Measurements from ENCODE around the gene CMTR1. TPM values are rescaled to one million over a fixed set of nuclear protein-coding genes. Genes with fewer than 3 reads are reported as not detected.

The CMTR1 gene
- total RNA-seq, 1 experiment from 2014 or later: 28.7 TPM

DNA sequence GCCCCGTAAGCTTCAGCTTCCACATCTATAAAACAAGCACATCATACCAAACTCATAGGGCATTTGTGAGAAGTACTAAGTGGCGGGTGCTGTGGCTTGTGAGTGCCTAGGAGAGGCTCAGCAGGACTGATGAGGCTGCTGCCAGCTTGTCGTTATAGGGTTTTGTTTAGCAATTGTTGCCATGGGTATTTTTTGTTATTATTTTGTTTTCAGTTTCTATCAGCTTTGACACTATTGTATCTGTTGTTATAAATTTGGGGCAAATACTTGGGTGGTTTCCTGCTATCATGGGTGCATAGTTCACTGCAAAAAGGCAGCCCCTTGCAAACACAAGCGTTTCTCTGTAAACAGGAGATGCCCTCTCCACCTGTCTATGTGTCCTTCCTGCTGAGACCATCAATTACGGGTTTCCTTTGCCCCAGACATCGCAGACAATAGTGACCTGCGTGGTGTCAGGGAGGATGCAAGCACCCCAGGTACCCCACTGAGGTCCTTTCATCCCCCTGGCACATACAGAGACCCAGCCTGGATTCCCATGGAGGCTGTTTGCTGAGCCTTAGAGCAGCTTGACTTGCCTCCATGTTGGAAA, 69.8 kb downstream of the CMTR1 start:
- CTCF ChIA-PET: no interaction called here
- H3K79me2 ChIP-seq (ENCODE audit: insufficient read depth, low read length): peaks cover 8% of the 10 kb centered on the region; the same call in 1 of the 2 replicates
- no TSS peak for BruUV-seq (replicated peaks)
- no peaks in the 10 kb centered on the region for H3K9me3 ChIP-seq (ENCODE audit: control insufficient read depth in 1 of 2, insufficient read depth in 1 of 2, low read depth in 1 of 2, low read length in 2 of 2)
- RAD21 ChIA-PET (ENCODE audit: low non-redundant PET in 1 of 2, low total read pairs in 2 of 2, uncharacterized antibody in 2 of 2, unreplicated experiment in 2 of 2): no interaction called here
- no peaks in the 10 kb centered on the region for H3K9me2 ChIP-seq (ENCODE audit: insufficient read depth)
- no peak overlapping the region for H3K9ac ChIP-seq (ENCODE audit: low read length)
- H3K4me1 ChIP-seq (ENCODE audit: control insufficient read depth in 1 of 2, insufficient read depth in 2 of 2, low read length in 2 of 2): peaks cover 4 to 16% of the 10 kb centered on the region in 2 experiments; a peak in 3 of 4 replicates
- no peaks in the 10 kb centered on the region for H3K27me3 ChIP-seq (ENCODE audit: insufficient read depth, low read length)
- no peak overlapping the region for H3K4me3 ChIP-seq (replicated peaks in 1 of 2; ENCODE audit: low read depth in 1 of 2, low read length in 2 of 2)
- no peak for DNase-seq (ENCODE audit: low read depth, low spot score)
- H2AFZ ChIP-seq (ENCODE audit: low read depth, low read length, poor library complexity, severe bottlenecking): no peak overlapping the region
- H3K4me2 ChIP-seq (ENCODE audit: low read length): no peak overlapping the region
- no peak for TF ChIP-seq FOSL1 (IDR thresholded peaks at IDR 0.05; ENCODE audit: low read depth)
- intact Hi-C loops (cut with micrococcal nuclease): no loop called here
- H3K27ac ChIP-seq (ENCODE audit: low read depth, low read length): no peak overlapping the region
- POLR2A ChIA-PET: no interaction called here
- H3K36me3 ChIP-seq (ENCODE audit: control insufficient read depth in 1 of 2, insufficient read depth in 2 of 2, low read length in 2 of 2): no peaks in the 10 kb centered on the region
- no peak for ATAC-seq
- H4K20me1 ChIP-seq (ENCODE audit: insufficient read depth): no peaks in the 10 kb centered on the region

DNA sequence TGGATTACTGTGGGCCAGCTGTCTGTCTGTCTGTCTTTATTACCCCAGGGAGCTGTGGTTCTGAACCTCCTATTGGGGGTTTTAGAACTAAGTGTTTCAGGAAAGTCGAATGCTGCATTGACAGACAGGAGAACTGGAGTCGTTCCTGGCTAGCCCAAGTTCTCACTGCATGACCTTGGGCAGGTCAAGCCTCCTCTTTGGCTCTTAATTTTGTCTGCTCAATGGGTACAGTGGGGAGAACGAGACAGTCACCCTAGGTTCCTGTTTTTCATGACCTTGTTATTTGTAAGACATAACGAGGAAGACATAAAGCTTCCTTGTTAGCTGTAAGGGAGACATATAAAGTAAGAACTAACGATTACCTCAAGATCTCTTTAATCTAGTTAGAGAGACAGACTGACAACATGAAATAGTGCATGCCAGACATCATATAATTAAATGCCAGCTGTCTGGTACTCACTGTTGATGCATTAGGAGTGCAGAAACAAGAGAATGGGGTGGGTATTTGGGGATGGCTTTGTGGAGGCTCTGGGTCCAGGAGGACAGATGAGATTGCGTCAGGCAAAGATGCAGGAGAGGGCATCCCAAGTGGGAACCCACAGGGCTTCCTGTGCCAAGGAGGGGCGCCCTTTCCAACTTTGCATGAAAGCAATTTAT, 70.4 kb downstream of the CMTR1 start:
- DNase-seq (ENCODE audit: low read depth, low spot score) (no peak), ATAC-seq (no peak)
- RAD21 ChIA-PET (ENCODE audit: low non-redundant PET in 1 of 2, low total read pairs in 2 of 2, uncharacterized antibody in 2 of 2, unreplicated experiment in 2 of 2): no interaction called here
- Histone ChIP-seq H3K4me2 (ENCODE audit: low read length) (no peak overlapping the region), H3K9me3 (ENCODE audit: control insufficient read depth in 1 of 2, insufficient read depth in 1 of 2, low read depth in 1 of 2, low read length in 2 of 2) (no peaks in the 10 kb centered on the region), H2AFZ (ENCODE audit: low read depth, low read length, poor library complexity, severe bottlenecking) (no peak overlapping the region), H3K9me2 (ENCODE audit: insufficient read depth) (no peaks in the 10 kb centered on the region), H3K27me3 (ENCODE audit: insufficient read depth, low read length) (no peaks in the 10 kb centered on the region), H3K36me3 (ENCODE audit: control insufficient read depth in 1 of 2, insufficient read depth in 2 of 2, low read length in 2 of 2) (no peaks in the 10 kb centered on the region), H3K4me3 (replicated peaks in 1 of 2; ENCODE audit: low read depth in 1 of 2, low read length in 2 of 2) (no peak overlapping the region), H3K9ac (ENCODE audit: low read length) (no peak overlapping the region), H4K20me1 (ENCODE audit: insufficient read depth) (no peaks in the 10 kb centered on the region), H3K27ac (ENCODE audit: low read depth, low read length) (no peak overlapping the region), H3K4me1 (ENCODE audit: control insufficient read depth in 1 of 2, insufficient read depth in 2 of 2, low read length in 2 of 2) (peaks cover 4 to 16% of the 10 kb centered on the region in 2 experiments; a peak in 3 of 4 replicates), H3K79me2 (ENCODE audit: insufficient read depth, low read length) (peaks cover 7% of the 10 kb centered on the region; the same call in 1 of the 2 replicates)
- intact Hi-C loops (cut with micrococcal nuclease): no loop called here
- CTCF ChIA-PET: no interaction called here
- TF ChIP-seq EGR1 (IDR thresholded peaks at IDR 0.05; ENCODE audit: low read depth) (no peak), POLR2AphosphoS5 (IDR thresholded peaks at IDR 0.05; ENCODE audit: low read depth, low read length) (no peak)
- POLR2A ChIA-PET: no interaction called here
- no TSS peak for BruUV-seq (replicated peaks)

All from HCT116 (cell line).